ENCODE results near the gene LZTS2. TPM values are rescaled to one million over a fixed set of nuclear protein-coding genes. Genes with fewer than 3 reads are reported as not detected.

LZTS2 gene
- total RNA-seq, 1 experiment from 2014 or later: 93.0 TPM

DNA sequence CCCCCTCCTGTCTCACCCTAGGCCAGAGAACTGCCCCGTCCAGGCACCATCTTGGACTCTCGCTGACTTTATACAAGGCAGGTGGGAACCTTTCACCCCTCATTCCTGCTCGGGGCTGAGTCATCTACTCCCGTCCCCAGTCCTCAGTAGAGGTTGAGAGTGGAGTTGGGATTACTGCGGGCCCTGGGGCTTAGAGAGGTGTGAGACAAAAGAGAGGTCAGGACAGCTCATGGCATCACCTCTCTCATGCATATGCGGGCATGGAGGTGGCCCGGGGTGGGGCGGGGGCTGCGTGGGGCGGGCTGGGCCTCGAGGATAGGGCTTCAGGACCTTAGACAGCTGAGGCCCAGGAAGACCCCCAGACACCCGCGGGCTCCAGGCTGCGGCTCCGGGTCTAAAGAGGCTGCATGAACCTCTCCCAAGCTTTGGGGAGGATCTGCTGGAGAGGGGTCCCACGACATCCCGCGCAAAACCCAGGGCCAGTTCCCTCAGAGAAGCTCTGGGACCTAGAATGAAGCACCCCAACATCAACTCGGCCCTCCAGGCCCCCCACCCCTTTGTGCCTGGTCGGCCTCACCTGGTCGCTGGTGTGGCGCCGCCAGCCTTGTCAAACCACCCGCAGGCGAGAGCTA lies 31.0 kb downstream of the LZTS2 start:
- peaks cover 6 to 11% of the 10 kb centered on the region in 2 experiments; a peak in 3 of 4 replicates for H3K36me3 ChIP-seq (ENCODE audit: control insufficient read depth in 1 of 2, insufficient read depth in 2 of 2, low read length in 2 of 2)
- ChIA-PET RAD21 (ENCODE audit: low non-redundant PET in 1 of 2, low total read pairs in 2 of 2, uncharacterized antibody in 2 of 2, unreplicated experiment in 2 of 2) (interaction anchor here in 1 of 2 experiments (1.3 kb wide), 1 partner anchor 16 kb away, joined by 5 read pairs; no protein-coding TSS in a partner anchor), POLR2A (interaction anchor here (0.9 to 2.0 kb wide), 10 partner anchors 10 to 112 kb away, joined by 3 to 12 read pairs (median 4); no protein-coding TSS in a partner anchor), CTCF (interaction anchor here (0.6 to 5.8 kb wide), 17 partner anchors 11 to 111 kb away, joined by 3 to 71 read pairs (median 6); partner anchors contain the start of gene KAZALD1)
- H2AFZ ChIP-seq (ENCODE audit: low read depth, low read length, poor library complexity, severe bottlenecking): no peak overlapping the region
- peak overlapping the region; percentile 87 for H3K9ac ChIP-seq (ENCODE audit: low read length)
- H3K4me1 ChIP-seq (ENCODE audit: control insufficient read depth in 1 of 2, insufficient read depth in 2 of 2, low read length in 2 of 2): peaks cover 32 to 56% of the 10 kb centered on the region in 2 experiments
- H3K27ac ChIP-seq (ENCODE audit: low read depth, low read length): no peak overlapping the region; the same call in 1 of the 2 replicates
- H4K20me1 ChIP-seq (ENCODE audit: insufficient read depth): no peaks in the 10 kb centered on the region
- no TSS peak for BruUV-seq (replicated peaks)
- no peaks in the 10 kb centered on the region for H3K27me3 ChIP-seq (ENCODE audit: insufficient read depth, low read length)
- H3K9me2 ChIP-seq (ENCODE audit: insufficient read depth): no peaks in the 10 kb centered on the region
- peak; percentile 69; the same call in 1 of the 2 replicates for TF ChIP-seq POLR2AphosphoS5 (IDR thresholded peaks at IDR 0.05; ENCODE audit: low read depth, low read length)
- TF ChIP-seq, protein P1, sequence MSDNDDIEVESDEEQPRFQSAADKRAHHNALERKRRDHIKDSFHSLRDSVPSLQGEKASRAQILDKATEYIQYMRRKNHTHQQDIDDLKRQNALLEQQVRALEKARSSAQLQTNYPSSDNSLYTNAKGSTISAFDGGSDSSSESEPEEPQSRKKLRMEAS (IDR thresholded peaks at IDR 0.05): no peak
- intact Hi-C loops (cut with micrococcal nuclease): no loop called here
- peak overlapping the region; percentile 96 for H3K4me2 ChIP-seq (ENCODE audit: low read length)
- H3K79me2 ChIP-seq (ENCODE audit: insufficient read depth, low read length): peaks cover 12% of the 10 kb centered on the region
- no peaks in the 10 kb centered on the region for H3K9me3 ChIP-seq (ENCODE audit: control insufficient read depth in 1 of 2, insufficient read depth in 1 of 2, low read depth in 1 of 2, low read length in 2 of 2)
- peak overlapping the region; percentile 67 to 87 for H3K4me3 ChIP-seq (replicated peaks in 1 of 2; ENCODE audit: low read depth in 1 of 2, low read length in 2 of 2)
- ATAC-seq: peak; percentile 0; the same call in 1 of the 2 replicates
- no peak for DNase-seq (ENCODE audit: low read depth, low spot score)

DNA sequence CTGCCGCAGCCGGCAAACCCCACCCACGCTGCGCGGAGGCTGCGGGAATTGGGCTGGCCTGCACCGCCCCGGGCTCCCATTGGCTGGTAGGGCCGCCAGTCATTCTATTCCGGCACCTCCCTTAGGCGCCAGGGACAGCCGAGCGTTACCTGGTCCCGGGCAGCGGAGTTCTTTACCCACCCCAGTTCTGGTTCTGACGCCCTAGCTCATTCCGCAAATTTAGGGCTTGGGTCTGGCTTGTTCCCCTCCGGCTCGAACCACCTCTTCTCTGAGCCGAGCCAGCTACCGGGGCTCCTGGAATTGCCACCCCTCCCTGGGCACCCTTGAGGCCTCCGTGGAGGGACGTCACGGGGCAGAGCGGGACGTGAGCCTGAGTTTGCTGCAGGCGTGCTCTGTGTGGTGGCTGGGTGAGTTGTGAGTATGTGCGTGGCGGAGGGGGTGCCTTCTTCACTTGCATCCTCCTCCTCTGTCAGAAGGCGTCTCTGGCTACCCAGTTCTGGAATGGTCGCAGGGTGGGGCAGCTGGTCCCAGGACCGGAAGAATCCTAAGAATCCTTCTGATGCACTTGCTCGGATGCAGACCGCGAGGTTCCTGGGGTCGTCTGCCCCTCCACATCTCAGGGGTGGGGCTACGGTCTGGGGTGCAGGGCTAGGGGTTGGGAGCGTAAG lies 31.7 kb downstream of the LZTS2 start, which contains the start of the genes PDZD7 and SFXN3:
TSS of gene PDZD7 (minus strand) at position 2 of the 668 bp plus-strand sequence. CDS start 910 bp downstream, outside the sequence.
TSS of gene SFXN3 (plus strand) at position 107 of the 668 bp plus-strand sequence. CDS start 3,461 bp downstream, outside the sequence.
- peak within 1 kb of the TSS; percentile 53 for H2AFZ ChIP-seq (ENCODE audit: low read depth, low read length, poor library complexity, severe bottlenecking)
- ChIA-PET POLR2A (interaction anchor here (0.9 to 2.0 kb wide), 13 partner anchors 9 to 111 kb away, joined by 3 to 12 read pairs (median 4); no protein-coding TSS in a partner anchor), CTCF (interaction anchor here (0.8 to 5.8 kb wide), 16 partner anchors 11 to 111 kb away, joined by 3 to 71 read pairs (median 6); partner anchors contain the start of gene KAZALD1), RAD21 (ENCODE audit: low non-redundant PET in 1 of 2, low total read pairs in 2 of 2, uncharacterized antibody in 2 of 2, unreplicated experiment in 2 of 2) (interaction anchor here in 1 of 2 experiments (1.3 kb wide), 1 partner anchor 17 kb away, joined by 5 read pairs; no protein-coding TSS in a partner anchor)
- ATAC-seq: peak; percentile 87
- no peaks in the 10 kb centered on the region for H3K27me3 ChIP-seq (ENCODE audit: insufficient read depth, low read length)
- peaks cover 12% of the 10 kb centered on the region for H3K79me2 ChIP-seq (ENCODE audit: insufficient read depth, low read length)
- peak within 1 kb of the TSS; percentile 67 to 87 for H3K4me3 ChIP-seq (replicated peaks in 1 of 2; ENCODE audit: low read depth in 1 of 2, low read length in 2 of 2)
- peak; percentile 94 for DNase-seq (ENCODE audit: low read depth, low spot score)
- H3K9me3 ChIP-seq (ENCODE audit: control insufficient read depth in 1 of 2, insufficient read depth in 1 of 2, low read depth in 1 of 2, low read length in 2 of 2): no peaks in the 10 kb centered on the region
- no TSS peak for BruUV-seq (replicated peaks)
- H3K36me3 ChIP-seq (ENCODE audit: control insufficient read depth in 1 of 2, insufficient read depth in 2 of 2, low read length in 2 of 2): peaks cover 12 to 18% of the 10 kb centered on the region in 2 experiments; a peak in 3 of 4 replicates
- peak within 1 kb of the TSS; percentile 81 for H3K27ac ChIP-seq (ENCODE audit: low read depth, low read length)
- no peaks in the 10 kb centered on the region for H3K9me2 ChIP-seq (ENCODE audit: insufficient read depth)
- no peaks in the 10 kb centered on the region for H4K20me1 ChIP-seq (ENCODE audit: insufficient read depth)
- peak within 1 kb of the TSS; percentile 87 for H3K9ac ChIP-seq (ENCODE audit: low read length)
- H3K4me1 ChIP-seq (ENCODE audit: control insufficient read depth in 1 of 2, insufficient read depth in 2 of 2, low read length in 2 of 2): peaks cover 32 to 56% of the 10 kb centered on the region in 2 experiments
- peak within 1 kb of the TSS; percentile 96 for H3K4me2 ChIP-seq (ENCODE audit: low read length)
- intact Hi-C loops (cut with micrococcal nuclease): no loop called here
- TF ChIP-seq EGR1 (IDR thresholded peaks at IDR 0.05; ENCODE audit: low read depth): no peak
- TF ChIP-seq POLR2AphosphoS5 (IDR thresholded peaks at IDR 0.05; ENCODE audit: low read depth, low read length): no peak; the same call in none of the 2 replicates
- no peak for TF ChIP-seq ZNF274 (IDR thresholded peaks at IDR 0.05; ENCODE audit: low read depth, low read length)
- no peak for TF ChIP-seq CEBPB (IDR thresholded peaks at IDR 0.05; ENCODE audit: low read depth)
- TF ChIP-seq, protein P2, sequence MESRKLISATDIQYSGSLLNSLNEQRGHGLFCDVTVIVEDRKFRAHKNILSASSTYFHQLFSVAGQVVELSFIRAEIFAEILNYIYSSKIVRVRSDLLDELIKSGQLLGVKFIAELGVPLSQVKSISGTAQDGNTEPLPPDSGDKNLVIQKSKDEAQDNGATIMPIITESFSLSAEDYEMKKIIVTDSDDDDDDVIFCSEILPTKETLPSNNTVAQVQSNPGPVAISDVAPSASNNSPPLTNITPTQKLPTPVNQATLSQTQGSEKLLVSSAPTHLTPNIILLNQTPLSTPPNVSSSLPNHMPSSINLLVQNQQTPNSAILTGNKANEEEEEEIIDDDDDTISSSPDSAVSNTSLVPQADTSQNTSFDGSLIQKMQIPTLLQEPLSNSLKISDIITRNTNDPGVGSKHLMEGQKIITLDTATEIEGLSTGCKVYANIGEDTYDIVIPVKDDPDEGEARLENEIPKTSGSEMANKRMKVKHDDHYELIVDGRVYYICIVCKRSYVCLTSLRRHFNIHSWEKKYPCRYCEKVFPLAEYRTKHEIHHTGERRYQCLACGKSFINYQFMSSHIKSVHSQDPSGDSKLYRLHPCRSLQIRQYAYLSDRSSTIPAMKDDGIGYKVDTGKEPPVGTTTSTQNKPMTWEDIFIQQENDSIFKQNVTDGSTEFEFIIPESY (IDR thresholded peaks at IDR 0.05; ENCODE audit: extremely low read depth, insufficient replicate concordance, low read length): no peak
- no peak for TF ChIP-seq YY1 (IDR thresholded peaks at IDR 0.05; ENCODE audit: extremely low read depth, insufficient replicate concordance, low read depth, low read length)
- no peak for TF ChIP-seq ZFX (IDR thresholded peaks at IDR 0.05)
- TF ChIP-seq, protein P3, sequence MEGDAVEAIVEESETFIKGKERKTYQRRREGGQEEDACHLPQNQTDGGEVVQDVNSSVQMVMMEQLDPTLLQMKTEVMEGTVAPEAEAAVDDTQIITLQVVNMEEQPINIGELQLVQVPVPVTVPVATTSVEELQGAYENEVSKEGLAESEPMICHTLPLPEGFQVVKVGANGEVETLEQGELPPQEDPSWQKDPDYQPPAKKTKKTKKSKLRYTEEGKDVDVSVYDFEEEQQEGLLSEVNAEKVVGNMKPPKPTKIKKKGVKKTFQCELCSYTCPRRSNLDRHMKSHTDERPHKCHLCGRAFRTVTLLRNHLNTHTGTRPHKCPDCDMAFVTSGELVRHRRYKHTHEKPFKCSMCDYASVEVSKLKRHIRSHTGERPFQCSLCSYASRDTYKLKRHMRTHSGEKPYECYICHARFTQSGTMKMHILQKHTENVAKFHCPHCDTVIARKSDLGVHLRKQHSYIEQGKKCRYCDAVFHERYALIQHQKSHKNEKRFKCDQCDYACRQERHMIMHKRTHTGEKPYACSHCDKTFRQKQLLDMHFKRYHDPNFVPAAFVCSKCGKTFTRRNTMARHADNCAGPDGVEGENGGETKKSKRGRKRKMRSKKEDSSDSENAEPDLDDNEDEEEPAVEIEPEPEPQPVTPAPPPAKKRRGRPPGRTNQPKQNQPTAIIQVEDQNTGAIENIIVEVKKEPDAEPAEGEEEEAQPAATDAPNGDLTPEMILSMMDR (IDR thresholded peaks at IDR 0.05 in 2 of 3, conservative IDR thresholded peaks at IDR 0.05 in 1 of 3; ENCODE audit: borderline replicate concordance in 1 of 3, insufficient read depth in 1 of 3, low read depth in 2 of 3, low read length in 2 of 3): no peak
- TF ChIP-seq FOSL1 (IDR thresholded peaks at IDR 0.05; ENCODE audit: low read depth): no peak
